GM18508 (cell line): ENCODE measurements around the gene SEC16B.
"Not testable (repeated sequence)": the region's sequence is repeated elsewhere in the genome, so short reads cannot be mapped to it uniquely, and the experiment has no call there.

ENCODE experiments used
- ATAC-seq: cut with Tn5 transposase; IDR thresholded peaks from one replicate; pipeline ENCODE4 v1.9.1; 2021; ENCODE audit warnings: moderate number of reproducible peaks; ENCODE audit not compliant: insufficient read depth, unreplicated experiment

Gene SEC16B, protein sequence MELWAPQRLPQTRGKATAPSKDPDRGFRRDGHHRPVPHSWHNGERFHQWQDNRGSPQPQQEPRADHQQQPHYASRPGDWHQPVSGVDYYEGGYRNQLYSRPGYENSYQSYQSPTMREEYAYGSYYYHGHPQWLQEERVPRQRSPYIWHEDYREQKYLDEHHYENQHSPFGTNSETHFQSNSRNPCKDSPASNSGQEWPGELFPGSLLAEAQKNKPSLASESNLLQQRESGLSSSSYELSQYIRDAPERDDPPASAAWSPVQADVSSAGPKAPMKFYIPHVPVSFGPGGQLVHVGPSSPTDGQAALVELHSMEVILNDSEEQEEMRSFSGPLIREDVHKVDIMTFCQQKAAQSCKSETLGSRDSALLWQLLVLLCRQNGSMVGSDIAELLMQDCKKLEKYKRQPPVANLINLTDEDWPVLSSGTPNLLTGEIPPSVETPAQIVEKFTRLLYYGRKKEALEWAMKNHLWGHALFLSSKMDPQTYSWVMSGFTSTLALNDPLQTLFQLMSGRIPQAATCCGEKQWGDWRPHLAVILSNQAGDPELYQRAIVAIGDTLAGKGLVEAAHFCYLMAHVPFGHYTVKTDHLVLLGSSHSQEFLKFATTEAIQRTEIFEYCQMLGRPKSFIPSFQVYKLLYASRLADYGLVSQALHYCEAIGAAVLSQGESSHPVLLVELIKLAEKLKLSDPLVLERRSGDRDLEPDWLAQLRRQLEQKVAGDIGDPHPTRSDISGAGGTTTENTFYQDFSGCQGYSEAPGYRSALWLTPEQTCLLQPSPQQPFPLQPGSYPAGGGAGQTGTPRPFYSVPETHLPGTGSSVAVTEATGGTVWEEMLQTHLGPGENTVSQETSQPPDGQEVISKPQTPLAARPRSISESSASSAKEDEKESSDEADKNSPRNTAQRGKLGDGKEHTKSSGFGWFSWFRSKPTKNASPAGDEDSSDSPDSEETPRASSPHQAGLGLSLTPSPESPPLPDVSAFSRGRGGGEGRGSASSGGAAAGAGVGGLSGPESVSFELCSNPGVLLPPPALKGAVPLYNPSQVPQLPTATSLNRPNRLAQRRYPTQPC

DNA sequence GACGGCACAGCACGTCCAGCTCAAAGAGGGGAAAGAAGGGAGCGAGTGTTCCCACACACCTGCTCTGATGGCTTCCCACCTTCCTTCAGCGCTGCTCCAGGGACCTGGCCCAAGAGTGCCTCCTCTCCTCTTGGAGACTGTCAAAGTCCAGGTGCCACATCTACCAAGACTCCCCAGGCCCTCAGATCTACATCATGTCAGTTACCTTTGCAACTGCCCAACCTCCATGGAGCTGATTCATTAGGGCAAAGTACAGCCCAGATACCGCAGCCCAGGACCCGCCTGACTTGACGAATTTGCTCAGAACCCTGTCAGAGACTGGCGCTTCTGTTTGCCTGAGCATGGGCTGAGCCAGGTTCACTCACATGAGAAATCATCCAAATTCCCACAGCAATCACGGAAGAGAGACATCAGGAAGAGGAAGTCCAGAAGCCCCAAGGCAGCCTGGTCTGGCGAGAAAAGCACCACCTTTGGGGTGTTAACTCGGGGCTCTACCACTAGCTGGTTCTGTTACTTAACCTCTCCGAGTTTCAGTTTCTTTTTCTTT lies at the start of gene SEC16B:
SEC16B (minus strand) TSS at position 234 of the 547 bp plus-strand sequence. CDS start 2,077 bp downstream, outside the sequence.
- no peak for ATAC-seq

DNA sequence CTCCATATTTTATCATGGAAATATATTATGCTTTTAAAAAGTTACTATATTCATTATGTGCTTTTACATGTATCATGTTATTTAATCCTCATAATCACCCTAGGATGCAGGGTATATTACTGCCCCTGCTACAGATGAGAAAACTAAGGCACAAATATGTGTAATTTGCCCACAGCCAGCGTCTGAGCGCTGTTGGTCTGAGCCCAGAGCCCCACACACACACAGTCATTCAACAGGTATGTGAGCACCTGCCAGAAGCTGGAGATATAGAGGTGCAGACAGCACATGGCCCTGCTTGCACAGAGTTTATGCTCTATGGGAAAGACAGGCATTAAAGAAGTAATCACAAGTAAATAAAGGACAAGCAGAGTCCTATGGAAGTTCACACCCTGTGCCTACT lies 49.8 kb upstream of the SEC16B start:
- ATAC-seq, result no peak

DNA sequence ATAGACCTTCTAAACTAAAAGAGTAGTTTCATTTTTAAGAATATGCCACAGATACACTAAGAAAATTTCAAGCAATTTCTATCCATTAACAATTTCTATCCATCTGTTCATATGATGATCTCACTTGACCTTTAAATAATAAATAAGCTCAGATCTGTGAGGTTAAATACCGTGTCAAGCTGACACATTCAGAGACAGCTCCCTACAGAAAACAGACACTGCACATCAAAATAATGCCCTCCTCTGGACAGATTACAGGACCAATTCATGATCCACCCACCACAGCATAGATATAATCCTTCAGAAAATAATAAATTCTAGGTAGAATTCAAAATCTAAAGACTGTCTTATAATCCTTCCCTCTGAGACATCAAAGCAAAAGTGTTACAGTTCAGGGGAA lies 49.4 kb upstream of the SEC16B start:
- ATAC-seq, result no peak

DNA sequence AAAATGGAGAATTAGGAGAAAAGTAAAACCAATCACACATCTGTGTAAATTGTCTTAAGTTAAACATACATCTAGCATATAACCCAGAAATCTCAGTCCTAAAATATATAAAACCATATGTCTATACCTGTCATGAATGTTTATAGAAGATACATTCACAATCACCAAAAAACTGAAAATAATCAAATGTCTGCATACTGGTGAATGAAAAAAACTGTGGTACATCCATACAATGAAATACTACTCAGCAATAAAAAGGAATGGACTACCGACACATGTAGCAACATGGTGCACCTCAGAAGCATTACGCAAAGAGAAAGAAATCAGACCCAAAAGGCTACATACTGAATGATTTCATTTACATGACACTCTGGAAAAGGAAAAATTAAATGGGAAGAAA lies 47.7 kb upstream of the SEC16B start:
- no peak for ATAC-seq

DNA sequence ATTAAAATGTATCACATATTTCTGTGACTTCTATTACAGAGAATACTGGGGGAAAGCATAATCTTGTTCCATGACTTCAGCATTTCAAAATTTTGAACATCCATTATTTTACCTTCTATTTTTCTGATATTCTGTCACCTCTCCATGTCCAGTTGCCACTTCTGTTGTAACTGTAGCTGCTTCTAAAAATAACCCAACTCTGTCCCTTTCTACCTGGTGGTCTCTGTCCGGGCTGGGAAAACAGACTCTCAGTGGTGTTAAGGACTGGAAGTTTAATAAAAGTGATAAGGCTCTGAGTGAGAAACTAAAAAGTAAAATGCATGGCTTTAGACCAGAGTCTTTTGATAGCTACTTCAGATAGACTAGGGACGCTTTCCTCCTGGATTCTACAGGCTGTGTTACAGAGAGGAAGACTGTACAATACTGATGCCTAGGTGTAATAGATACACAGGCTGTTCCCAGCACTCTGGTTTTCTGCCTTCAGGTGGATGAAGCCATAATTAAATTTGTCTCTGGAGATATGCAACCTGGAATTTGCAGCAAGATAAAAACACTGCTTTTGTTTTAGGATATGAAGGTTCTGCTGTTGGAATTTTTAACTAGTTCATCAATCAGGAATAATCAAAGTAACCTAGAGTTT lies 42.1 kb upstream of the SEC16B start:
- no peak for ATAC-seq

DNA sequence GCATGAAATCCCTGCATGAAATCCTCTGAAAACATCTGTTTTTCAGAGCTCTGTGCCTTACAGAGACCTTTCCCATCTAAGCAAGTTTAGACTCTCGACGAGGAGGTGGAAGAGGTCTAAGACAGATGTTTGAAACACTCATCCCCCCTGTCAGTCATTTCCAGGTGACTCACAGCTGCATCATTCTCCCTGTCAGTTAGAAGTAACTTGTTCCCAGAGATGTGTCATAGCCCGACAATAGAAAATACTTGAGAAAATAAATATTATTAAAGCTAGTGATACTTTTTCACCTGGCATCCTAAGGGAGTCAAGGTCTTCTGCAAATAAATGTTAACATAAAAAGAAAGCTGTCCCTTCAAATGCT lies 41.6 kb upstream of the SEC16B start:
- no peak for ATAC-seq

DNA sequence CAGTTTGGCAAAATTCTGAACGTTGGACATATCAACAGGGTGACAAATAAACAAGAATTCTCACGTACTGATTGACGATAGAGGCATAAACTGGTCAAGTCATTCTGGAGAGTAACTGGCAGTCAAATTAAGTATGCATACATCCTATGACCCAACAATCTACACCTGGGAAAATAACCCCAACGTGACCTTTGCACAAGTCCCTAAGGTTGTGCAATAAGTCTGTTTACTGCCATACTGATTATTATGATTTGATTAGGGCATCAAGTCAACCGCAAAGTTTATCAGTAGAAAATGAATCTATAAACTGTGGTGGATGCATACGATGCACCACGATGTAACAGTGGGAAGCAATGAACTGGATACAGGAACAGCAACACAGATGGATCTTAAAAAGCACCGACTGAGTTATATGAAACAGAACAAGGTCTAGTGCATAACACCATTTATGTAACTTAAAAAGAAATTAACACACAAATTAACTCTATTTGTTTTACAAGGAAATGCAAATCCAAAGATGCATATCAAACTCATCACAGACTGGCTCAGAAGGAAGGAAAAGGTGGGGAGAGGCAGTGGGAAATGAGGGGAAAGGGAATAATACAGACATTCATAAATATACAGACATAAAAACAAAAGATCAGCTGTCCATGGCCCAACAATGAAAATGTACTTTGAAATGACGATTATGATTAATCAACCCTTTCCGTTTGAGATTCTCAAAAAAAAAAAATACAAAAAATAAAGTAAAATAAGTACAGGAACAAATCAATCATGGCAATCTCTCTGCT lies 41.0 kb upstream of the SEC16B start:
- ATAC-seq, result no peak

DNA sequence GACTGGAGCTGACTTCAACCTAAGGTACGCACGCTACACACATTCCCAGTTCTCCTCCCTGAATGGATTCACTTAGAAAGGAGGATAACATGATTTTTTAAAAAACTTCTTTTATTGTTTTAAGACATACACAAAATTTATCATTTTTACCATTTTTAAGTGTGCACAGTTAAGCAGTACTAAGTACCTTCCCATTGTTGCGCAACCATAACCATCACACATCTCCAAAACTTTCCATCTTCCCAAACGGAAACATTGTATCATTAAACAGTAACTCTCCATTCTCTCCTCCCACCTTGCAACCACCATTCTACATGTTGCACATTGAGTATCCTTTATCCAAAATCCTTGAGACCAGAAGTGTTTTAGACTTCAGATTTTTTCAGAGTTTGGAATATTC lies 36.2 kb upstream of the SEC16B start:
- no peak for ATAC-seq

DNA sequence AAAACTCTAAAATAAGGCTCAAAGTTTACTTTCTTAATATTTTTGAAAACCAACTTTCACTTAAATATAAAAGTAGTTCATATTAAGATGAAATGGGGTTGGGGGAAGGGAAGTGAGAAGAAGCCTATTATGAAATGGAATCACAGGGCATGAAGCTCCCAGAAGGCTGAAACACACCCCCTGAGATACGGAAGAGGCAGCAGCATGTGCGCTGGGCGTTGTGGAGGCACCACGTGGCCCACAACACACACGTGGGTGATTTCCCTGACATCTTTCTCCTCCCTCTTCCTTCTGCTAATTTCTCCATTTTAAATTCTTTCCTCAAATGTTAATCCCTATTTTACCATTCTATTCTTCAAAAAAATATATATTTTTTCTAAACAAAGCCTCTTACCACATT lies 35.6 kb upstream of the SEC16B start:
- ATAC-seq, result no peak

DNA sequence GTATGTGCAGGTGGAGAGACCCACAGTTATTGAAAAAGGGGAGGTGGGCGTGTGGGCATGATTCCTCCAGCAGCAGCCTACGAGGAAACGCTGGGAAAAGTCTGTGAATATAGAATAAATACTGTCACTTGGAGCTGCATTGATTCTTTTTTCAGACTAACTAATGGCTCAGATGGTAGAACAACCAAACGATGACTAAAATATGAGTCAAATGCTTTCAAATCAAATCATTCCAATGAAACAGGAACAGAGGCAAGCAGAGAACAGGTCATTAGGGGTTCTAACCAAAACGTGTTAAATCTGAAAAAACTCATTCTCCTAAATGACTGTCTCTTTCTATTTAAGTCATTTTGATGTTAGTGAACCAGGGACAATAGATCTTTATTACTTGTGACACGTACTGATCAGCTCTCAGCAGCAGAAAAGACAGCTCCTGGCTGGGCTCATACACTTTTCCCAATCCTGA lies 35.1 kb upstream of the SEC16B start:
- ATAC-seq, result peak; percentile 78

DNA sequence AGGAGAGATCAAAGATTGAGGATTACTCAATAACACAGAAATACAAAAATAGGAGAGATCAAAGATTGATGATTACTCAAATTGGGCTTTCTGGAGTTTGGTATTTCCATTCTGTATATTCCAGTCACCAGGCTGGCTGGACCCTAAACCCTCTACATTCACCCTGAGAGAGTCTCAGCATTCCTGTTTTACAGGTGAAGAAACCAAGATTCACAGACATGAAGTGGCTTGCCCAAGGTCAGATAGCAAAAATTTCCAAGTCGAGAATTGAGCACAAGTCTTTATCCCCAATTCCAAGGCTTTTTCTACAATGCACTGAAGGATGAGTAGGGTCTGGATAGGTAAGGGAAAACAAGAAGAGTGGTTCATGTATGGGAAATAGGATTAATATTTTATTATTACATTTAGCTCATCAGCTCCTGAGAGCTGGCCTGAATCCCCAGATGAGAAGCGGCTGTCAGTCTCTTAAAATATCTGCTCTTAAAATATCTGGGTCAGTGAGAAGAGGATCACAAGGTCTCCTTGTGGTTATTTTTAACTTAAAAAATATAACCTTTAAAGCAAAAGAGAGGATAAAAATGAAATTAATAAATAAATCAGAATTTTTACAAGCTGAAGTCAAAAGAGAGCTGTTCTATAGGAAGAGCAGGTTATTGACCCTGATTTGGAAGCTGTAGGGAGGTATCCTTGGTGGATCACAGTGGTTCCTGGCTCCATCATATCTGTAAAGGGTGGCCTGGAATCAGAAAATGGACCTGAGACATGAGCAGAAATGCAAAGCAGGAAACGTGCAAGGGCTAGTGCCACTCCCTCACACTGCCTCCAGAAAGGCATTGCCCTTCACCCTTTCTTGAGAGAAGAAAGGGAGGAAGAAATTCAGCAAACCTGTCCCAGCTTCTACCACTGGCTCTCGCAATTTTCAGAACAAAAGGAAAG lies 29.1 kb upstream of the SEC16B start:
- ATAC-seq, result no peak

DNA sequence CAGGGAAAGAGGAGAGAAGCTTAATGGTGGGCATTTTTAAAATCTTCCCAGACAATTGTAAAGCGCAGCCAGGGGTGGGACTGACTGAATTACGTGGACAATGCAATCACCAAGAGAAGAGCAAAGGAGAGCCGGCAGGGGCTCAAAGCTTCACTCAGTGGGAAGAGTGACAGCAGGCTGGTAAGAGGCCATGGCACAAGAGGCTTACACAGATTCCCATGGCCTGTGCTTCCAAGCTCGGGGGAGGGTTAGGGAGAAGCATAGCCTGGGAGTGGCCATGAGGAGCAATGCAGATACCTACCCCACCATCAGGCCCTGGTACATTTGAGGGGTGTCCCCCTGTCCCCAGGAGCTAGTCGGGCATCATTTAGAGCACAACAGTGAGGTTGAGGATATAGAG lies 27.1 kb upstream of the SEC16B start:
- ATAC-seq, result no peak

DNA sequence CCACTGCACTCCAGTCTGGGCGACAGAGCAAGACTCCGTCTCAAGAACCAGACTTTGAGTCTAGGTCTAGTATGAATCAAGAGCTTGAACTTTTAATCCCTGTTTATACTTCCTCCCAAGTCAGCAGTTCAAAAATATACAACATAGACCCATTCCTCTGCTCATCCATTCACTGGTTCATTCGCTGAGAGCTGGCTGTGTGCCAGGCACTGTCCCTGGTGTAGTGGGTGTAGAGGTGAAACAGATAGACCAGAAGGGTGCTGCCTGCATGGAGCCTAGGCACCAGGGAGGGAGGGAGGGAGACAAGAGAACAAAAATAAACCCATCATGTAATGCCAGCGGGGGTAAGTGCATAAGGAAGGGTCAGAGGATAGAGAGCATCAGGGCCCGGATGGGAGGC lies 25.5 kb upstream of the SEC16B start:
- no peak for ATAC-seq

DNA sequence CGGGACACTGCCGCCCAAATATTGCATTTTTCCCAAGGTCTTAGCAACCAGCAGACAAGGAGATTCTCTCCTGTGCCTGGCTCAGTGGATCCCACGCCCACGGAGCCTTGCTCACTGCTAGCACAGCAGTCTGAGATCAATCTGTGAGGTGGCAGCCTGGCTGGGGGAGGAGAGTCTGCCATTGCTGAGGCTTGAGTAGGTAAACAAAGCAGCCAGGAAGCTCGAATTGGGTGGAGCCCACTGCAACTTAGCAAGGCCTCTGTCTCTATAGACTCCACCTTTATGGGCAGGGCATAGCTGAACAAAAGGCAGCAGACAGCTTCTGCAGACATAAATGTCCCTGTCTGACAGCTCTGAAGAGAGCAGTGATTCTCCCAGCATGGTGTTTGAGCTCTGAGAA lies 16.4 kb upstream of the SEC16B start:
- not testable (repeated sequence) for ATAC-seq

DNA sequence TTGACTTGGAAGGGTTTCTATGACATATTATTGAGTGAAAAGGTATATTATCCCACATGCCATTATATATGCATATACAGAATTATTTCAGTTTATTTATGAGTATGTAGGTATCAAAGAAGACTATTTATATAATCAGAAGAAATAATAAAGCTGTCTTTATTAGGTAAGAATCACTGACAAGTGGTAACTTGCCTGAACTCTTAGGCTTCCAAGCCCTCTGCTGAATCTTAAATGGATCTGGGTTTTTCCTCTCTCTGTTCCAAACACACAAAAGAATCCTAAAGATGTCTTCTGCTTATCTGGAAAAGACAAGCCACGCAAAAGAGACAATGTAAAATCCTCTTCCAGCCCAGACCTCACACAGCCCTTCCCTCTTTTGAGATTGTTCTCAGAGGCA lies 14.9 kb upstream of the SEC16B start:
- no peak for ATAC-seq

DNA sequence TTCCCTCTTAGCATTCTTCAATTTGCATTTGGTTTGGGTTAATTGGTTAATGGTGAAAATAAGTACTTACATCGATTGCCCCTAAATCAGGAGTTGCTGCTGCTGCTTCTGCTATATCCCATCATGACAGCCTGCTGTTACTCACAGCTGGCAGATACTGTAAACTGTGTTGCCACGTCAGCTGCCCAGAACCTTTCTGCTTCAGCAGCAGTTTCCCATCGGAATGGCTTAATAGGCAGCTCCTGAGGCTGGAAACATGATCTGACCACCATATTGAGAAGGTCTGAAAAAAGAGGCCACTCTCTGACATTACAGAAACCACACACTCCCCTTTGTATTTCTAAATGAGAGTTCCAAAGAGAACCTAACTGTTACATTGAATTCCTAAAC lies 14.3 kb upstream of the SEC16B start:
- ATAC-seq, result no peak

DNA sequence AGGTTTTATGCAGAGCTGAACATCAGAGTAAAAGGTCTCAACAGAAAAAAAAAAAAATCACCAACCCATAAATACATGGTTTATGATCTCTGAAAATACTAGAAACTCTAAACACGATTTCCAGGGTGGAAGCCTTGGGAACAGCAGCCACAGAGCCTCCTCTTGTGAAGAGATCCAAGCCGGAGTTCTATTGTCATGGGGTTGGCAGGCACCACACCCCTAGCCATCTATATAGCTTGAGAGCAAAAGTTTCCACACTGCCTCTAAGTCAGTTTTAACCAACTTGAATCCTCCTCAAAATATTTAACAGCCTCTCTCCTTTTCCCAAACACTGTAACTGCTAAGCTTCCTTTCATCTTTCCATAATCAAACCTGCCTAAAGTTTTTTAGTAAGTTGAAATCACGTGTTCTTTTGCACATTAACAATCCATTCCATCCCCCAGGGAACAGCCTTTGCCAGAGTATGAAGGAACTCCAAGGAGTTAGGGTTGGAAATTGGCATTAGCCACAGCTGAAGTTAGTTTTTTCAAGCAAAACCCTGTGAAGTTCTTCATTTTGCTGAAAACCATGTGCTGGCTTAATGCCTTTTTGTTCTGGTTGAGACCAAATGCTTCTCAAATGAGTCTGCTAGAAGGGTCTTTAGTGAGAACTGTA lies 13.8 kb upstream of the SEC16B start:
- ATAC-seq, result no peak

DNA sequence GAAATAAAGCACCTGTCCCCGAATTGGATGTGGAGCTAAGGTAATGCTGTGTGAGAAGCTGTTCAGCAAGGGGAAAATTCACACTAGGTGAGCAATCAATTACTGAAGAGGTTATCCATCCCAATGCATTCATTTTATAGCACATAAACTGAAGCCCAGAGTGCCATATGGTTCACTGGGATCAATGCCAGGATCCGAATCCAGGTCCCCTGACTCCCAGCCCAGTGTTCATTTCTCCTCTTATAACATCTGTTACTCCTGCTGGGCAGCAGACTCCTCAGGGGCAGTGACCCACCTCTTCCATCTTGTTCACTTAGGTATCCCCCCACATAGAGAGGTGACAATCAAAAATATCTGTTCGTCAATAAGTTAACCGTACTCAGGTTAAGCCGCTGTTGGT lies 13.2 kb upstream of the SEC16B start:
- no peak for ATAC-seq
